GM21515 (cell line): ENCODE measurements around the gene DPP3.
"Not testable (repeated sequence)": the region's sequence is repeated elsewhere in the genome, so short reads cannot be mapped to it uniquely, and the experiment has no call there.

Experiments used
- ATAC-seq: cut with Tn5 transposase; IDR thresholded peaks from one replicate; pipeline ENCODE4 v1.9.1; 2021; ENCODE audit not compliant: unreplicated experiment

The DPP3 gene

GRCh38 chr11:66529655-66530054, 49.4 kb downstream of the DPP3 start:
- ATAC-seq: no peak

GRCh38 chr11:66530927-66531709, 50.9 kb downstream of the DPP3 start:
- ATAC-seq: no peak

GRCh38 chr11:66531841-66532240, 51.6 kb downstream of the DPP3 start:
- ATAC-seq: no peak

- ATAC-seq: no peak
These were observed 52.5 kb downstream of the DPP3 start for GRCh38 chr11:66532784-66533183.

GRCh38 chr11:66539170-66539869, 59.1 kb downstream of the DPP3 start:
- ATAC-seq: no peak

- ATAC-seq: no peak
These were observed 59.6 kb downstream of the DPP3 start for GRCh38 chr11:66539870-66540213.

GRCh38 chr11:66540598-66540997, 60.4 kb downstream of the DPP3 start:
- ATAC-seq: not testable (repeated sequence)

GRCh38 chr11:66541892-66542291, 61.7 kb downstream of the DPP3 start:
- no peak for ATAC-seq

- ATAC-seq: no peak
These were observed 62.1 kb downstream of the DPP3 start for GRCh38 chr11:66542362-66542761.

- no peak for ATAC-seq
These were observed 63.3 kb downstream of the DPP3 start for GRCh38 chr11:66543263-66544107.

GRCh38 chr11:66544952-66545351, 64.7 kb downstream of the DPP3 start:
- not testable (repeated sequence) for ATAC-seq

GRCh38 chr11:66545701-66546367, 65.6 kb downstream of the DPP3 start, which contains the start of gene ZDHHC24:
Gene ZDHHC24, minus strand, starts transcription at chr11:66546048. Its CDS starts 45 bp downstream, at chr11:66546003.
- peak; percentile 86 for ATAC-seq

- no peak for ATAC-seq
These were observed 66.2 kb downstream of the DPP3 start, which contains the start of gene ACTN3 for GRCh38 chr11:66546368-66546965. Gene ACTN3, plus strand, starts transcription at chr11:66546903. Its CDS starts 35 bp downstream, at chr11:66546938.

GRCh38 chr11:66546966-66547661, 66.9 kb downstream of the DPP3 start:
- no peak for ATAC-seq

- ATAC-seq: no peak
These were observed 67.4 kb downstream of the DPP3 start for GRCh38 chr11:66547662-66548009.

GRCh38 chr11:66548041-66548440, 67.8 kb downstream of the DPP3 start:
- no peak for ATAC-seq

GRCh38 chr11:66548774-66549630, 68.8 kb downstream of the DPP3 start:
- ATAC-seq: no peak

- ATAC-seq: no peak
These were observed 69.5 kb downstream of the DPP3 start for GRCh38 chr11:66549696-66550095.

GRCh38 chr11:66550887-66551286, 70.7 kb downstream of the DPP3 start:
- no peak for ATAC-seq
